Nephron progenitor cell (in vitro differentiated cells): ENCODE measurements around the gene KLHL35.

Experiments
- DNase-seq: peaks from one replicate; pipeline ENCODE4 v3.0.0; 2021
- H3K27ac Mint-ChIP-seq: 2 replicates; pipeline ENCODE4 v1.8.0; 2021; ENCODE audit warnings: mild to moderate bottlenecking, moderate library complexity, mixed read lengths
- H3K27me3 Mint-ChIP-seq: 2 replicates; pipeline ENCODE4 v1.8.0; 2021; ENCODE audit warnings: mild to moderate bottlenecking, low read depth, mixed read lengths; ENCODE audit not compliant: poor library complexity
- H3K36me3 Mint-ChIP-seq: 2 replicates; pipeline ENCODE4 v1.8.0; 2021; ENCODE audit warnings: low read depth, mixed read lengths
- H3K4me1 Mint-ChIP-seq: 2 replicates; pipeline ENCODE4 v1.8.0; 2021; ENCODE audit warnings: mixed read lengths
- H3K4me3 Mint-ChIP-seq: 2 replicates; pipeline ENCODE4 v1.8.0; 2021; ENCODE audit warnings: mild to moderate bottlenecking, moderate library complexity, mixed read lengths
- H3K9me3 Mint-ChIP-seq: 2 replicates; pipeline ENCODE4 v1.8.0; 2021; ENCODE audit warnings: mild to moderate bottlenecking, moderate library complexity, mixed read lengths
- CTCF ChIP-seq: fragments of 200-600 bp; sonication (generic); IDR thresholded peaks from 2 replicates; pipeline ENCODE4 v1.5.0; 2021; ENCODE audit warnings: antibody characterized with exemption

KLHL35 gene

GRCh38 chr11:75440960-75441803 lies 8.2 kb upstream of the KLHL35 start:
- TF ChIP-seq CTCF = no peak
- Mint-ChIP-seq H3K27me3 (peaks cover 44% of the 10 kb centered on the region), H3K27ac (no peak overlapping the region), H3K4me1 (peaks cover 69% of the 10 kb centered on the region), H3K9me3 (no peaks in the 10 kb centered on the region), H3K36me3 (no peaks in the 10 kb centered on the region), H3K4me3 (no peak overlapping the region)
- no peak for DNase-seq

- H3K27me3 Mint-ChIP-seq = peaks cover 45% of the 10 kb centered on the region
- H3K9me3 Mint-ChIP-seq = no peaks in the 10 kb centered on the region
- H3K27ac Mint-ChIP-seq = no peak overlapping the region
- TF ChIP-seq CTCF = no peak
- H3K4me3 Mint-ChIP-seq = no peak overlapping the region
- DNase-seq = no peak
- H3K36me3 Mint-ChIP-seq = no peaks in the 10 kb centered on the region
- peaks cover 63% of the 10 kb centered on the region for H3K4me1 Mint-ChIP-seq
These were observed 6.6 kb upstream of the KLHL35 start for GRCh38 chr11:75439495-75440120.

- DNase-seq = no peak
- no peak for TF ChIP-seq CTCF
- peaks cover 60% of the 10 kb centered on the region for H3K4me1 Mint-ChIP-seq
- H3K27me3 Mint-ChIP-seq = peaks cover 45% of the 10 kb centered on the region
- H3K9me3 Mint-ChIP-seq = no peaks in the 10 kb centered on the region
- H3K4me3 Mint-ChIP-seq = no peak overlapping the region
- H3K36me3 Mint-ChIP-seq = no peaks in the 10 kb centered on the region
- H3K27ac Mint-ChIP-seq = peak overlapping the region; percentile 12
These were observed 6.0 kb upstream of the KLHL35 start for GRCh38 chr11:75439026-75439425.

- peaks cover 53% of the 10 kb centered on the region for H3K27me3 Mint-ChIP-seq
- H3K4me3 Mint-ChIP-seq = no peak overlapping the region
- DNase-seq = no peak
- no peaks in the 10 kb centered on the region for H3K9me3 Mint-ChIP-seq
- H3K27ac Mint-ChIP-seq = no peak overlapping the region
- no peak for TF ChIP-seq CTCF
- peaks cover 56% of the 10 kb centered on the region for H3K4me1 Mint-ChIP-seq
- no peaks in the 10 kb centered on the region for H3K36me3 Mint-ChIP-seq
These were observed 5.1 kb upstream of the KLHL35 start for GRCh38 chr11:75437966-75438659.

GRCh38 chr11:75436806-75437205 lies 3.8 kb upstream of the KLHL35 start:
- no peak overlapping the region for H3K4me3 Mint-ChIP-seq
- no peak for DNase-seq
- H3K36me3 Mint-ChIP-seq = no peaks in the 10 kb centered on the region
- TF ChIP-seq CTCF = no peak
- peaks cover 60% of the 10 kb centered on the region for H3K27me3 Mint-ChIP-seq
- H3K9me3 Mint-ChIP-seq = no peaks in the 10 kb centered on the region
- H3K4me1 Mint-ChIP-seq = peaks cover 55% of the 10 kb centered on the region
- H3K27ac Mint-ChIP-seq = no peak overlapping the region
